NB4 (cell line): ENCODE results near the gene VIT.

Experiments used
- MAX ChIP-seq: IDR thresholded peaks from 2 replicates; pipeline ENCODE4 v1.6.1; 2011; ENCODE audit warnings: low read depth, low read length
- MYC ChIP-seq: IDR thresholded peaks from 2 replicates; pipeline ENCODE4 v1.6.1; 2011; ENCODE audit warnings: low read depth, low read length
- POLR2A ChIP-seq: IDR thresholded peaks from 2 replicates; pipeline ENCODE4 v1.6.1; 2011; ENCODE audit warnings: mild to moderate bottlenecking; ENCODE audit not compliant: insufficient read length; ENCODE audit errors: extremely low read depth
- TF ChIP-seq, protein P1 (sequence below): IDR thresholded peaks from one replicate; pipeline ENCODE4 v1.5.1; 2012; ENCODE audit warnings: low read depth, low read length

DNA sequence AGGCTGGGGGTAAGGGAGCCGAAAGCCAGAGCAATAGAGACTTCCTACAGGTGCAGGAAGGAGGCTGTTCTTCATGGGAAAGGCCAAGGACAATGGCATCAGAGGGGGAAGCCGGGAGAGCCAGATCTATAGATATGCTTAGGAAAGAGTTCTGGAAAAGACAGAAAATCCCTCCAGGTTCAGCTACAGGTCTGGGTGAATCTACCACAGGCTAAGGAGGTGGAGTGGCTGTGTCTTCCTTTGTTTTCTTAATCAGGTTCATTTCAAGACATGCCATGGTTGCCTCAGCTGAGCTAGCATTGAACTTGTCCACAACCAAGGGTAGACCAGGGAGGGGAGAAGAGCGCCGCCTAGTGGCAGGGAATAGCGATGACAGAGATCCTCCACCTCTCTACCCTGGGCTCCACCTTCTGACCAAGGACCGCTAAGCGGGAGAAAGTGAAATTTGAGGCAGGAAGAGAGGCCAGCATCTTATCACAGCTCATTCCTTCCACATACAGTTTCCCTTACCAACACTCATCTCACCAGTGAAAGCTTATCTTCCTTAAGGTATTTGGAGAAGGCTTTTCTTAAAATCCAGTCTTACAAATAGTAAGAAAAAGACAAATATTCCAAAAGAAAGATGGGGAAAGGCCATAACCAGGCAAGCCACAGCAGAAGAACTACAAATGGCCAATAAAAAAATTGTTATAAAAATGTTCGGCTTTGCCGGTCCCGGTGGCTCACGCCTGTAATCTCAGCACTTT is 74.2 kb downstream of the VIT start:
- TF ChIP-seq, protein P1, sequence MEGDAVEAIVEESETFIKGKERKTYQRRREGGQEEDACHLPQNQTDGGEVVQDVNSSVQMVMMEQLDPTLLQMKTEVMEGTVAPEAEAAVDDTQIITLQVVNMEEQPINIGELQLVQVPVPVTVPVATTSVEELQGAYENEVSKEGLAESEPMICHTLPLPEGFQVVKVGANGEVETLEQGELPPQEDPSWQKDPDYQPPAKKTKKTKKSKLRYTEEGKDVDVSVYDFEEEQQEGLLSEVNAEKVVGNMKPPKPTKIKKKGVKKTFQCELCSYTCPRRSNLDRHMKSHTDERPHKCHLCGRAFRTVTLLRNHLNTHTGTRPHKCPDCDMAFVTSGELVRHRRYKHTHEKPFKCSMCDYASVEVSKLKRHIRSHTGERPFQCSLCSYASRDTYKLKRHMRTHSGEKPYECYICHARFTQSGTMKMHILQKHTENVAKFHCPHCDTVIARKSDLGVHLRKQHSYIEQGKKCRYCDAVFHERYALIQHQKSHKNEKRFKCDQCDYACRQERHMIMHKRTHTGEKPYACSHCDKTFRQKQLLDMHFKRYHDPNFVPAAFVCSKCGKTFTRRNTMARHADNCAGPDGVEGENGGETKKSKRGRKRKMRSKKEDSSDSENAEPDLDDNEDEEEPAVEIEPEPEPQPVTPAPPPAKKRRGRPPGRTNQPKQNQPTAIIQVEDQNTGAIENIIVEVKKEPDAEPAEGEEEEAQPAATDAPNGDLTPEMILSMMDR = peak; percentile 95
- TF ChIP-seq MYC = no peak
- TF ChIP-seq MAX = no peak
- no peak for TF ChIP-seq POLR2A
